HUES48 (cell line): ENCODE data around the gene TNRC6B.

Experiments
- H3K27ac ChIP-seq: one replicate; pipeline ENCODE4 v1.7.0; 2013; ENCODE audit warnings: low read depth, low read length, inconsistent platforms
- H3K27me3 ChIP-seq: 2 replicates; pipeline ENCODE4 v1.6.1; 2013; ENCODE audit warnings: mild to moderate bottlenecking, low read length; ENCODE audit not compliant: control insufficient read depth, insufficient read depth
- H3K36me3 ChIP-seq: 2 replicates; pipeline ENCODE4 v1.6.1; 2013; ENCODE audit warnings: low read length; ENCODE audit not compliant: control insufficient read depth, insufficient read depth
- H3K4me1 ChIP-seq: 2 replicates; pipeline ENCODE4 v1.6.1; 2013; ENCODE audit warnings: mild to moderate bottlenecking, low read length; ENCODE audit not compliant: control insufficient read depth, insufficient read depth
- H3K4me3 ChIP-seq: 2 replicates; pipeline ENCODE4 v1.5.1; 2013; ENCODE audit warnings: mild to moderate bottlenecking, low read depth, low read length
- H3K9ac ChIP-seq: 2 replicates; pipeline ENCODE4 v1.6.1; 2013; ENCODE audit warnings: mild to moderate bottlenecking, low read depth, low read length, moderate library complexity
- H3K9me3 ChIP-seq: 2 replicates; pipeline ENCODE4 v1.6.1; 2013; ENCODE audit warnings: low read length; ENCODE audit not compliant: control insufficient read depth, insufficient read depth

The TNRC6B gene

GRCh38 chr22:40232624-40233023 is 54.9 kb downstream of the TNRC6B start:
- Histone ChIP-seq H3K4me3 (no peak overlapping the region), H3K9ac (no peak overlapping the region), H3K36me3 (peaks cover 23% of the 10 kb centered on the region), H3K27ac (no peak overlapping the region), H3K9me3 (no peaks in the 10 kb centered on the region), H3K4me1 (peaks cover 19% of the 10 kb centered on the region), H3K27me3 (no peaks in the 10 kb centered on the region)

GRCh38 chr22:40233886-40234285 is 56.2 kb downstream of the TNRC6B start:
- no peak overlapping the region for H3K9ac ChIP-seq
- peaks cover 28% of the 10 kb centered on the region for H3K4me1 ChIP-seq
- H3K27ac ChIP-seq: no peak overlapping the region
- H3K27me3 ChIP-seq: no peaks in the 10 kb centered on the region
- no peak overlapping the region for H3K4me3 ChIP-seq
- H3K9me3 ChIP-seq: no peaks in the 10 kb centered on the region
- peaks cover 21% of the 10 kb centered on the region for H3K36me3 ChIP-seq

GRCh38 chr22:40234658-40235057 is 56.9 kb downstream of the TNRC6B start:
- no peaks in the 10 kb centered on the region for H3K9me3 ChIP-seq
- H3K27me3 ChIP-seq: no peaks in the 10 kb centered on the region
- H3K9ac ChIP-seq: no peak overlapping the region
- H3K36me3 ChIP-seq: peaks cover 17% of the 10 kb centered on the region; the same call in 1 of the 2 replicates
- peaks cover 28% of the 10 kb centered on the region for H3K4me1 ChIP-seq
- no peak overlapping the region for H3K4me3 ChIP-seq
- no peak overlapping the region for H3K27ac ChIP-seq

- Histone ChIP-seq H3K27ac (no peak overlapping the region), H3K36me3 (peaks cover 16% of the 10 kb centered on the region; the same call in 1 of the 2 replicates), H3K9me3 (no peaks in the 10 kb centered on the region), H3K4me1 (peaks cover 27% of the 10 kb centered on the region), H3K4me3 (no peak overlapping the region), H3K27me3 (no peaks in the 10 kb centered on the region), H3K9ac (no peak overlapping the region)
These were observed 57.6 kb downstream of the TNRC6B start for GRCh38 chr22:40235308-40235707.

- peaks cover 35% of the 10 kb centered on the region for H3K4me1 ChIP-seq
- H3K9ac ChIP-seq: no peak overlapping the region
- H3K9me3 ChIP-seq: no peaks in the 10 kb centered on the region
- H3K27ac ChIP-seq: no peak overlapping the region
- no peaks in the 10 kb centered on the region for H3K27me3 ChIP-seq
- peaks cover 11% of the 10 kb centered on the region; the same call in 1 of the 2 replicates for H3K36me3 ChIP-seq
- no peak overlapping the region for H3K4me3 ChIP-seq
These were observed 58.5 kb downstream of the TNRC6B start for GRCh38 chr22:40236131-40236665.

GRCh38 chr22:40237241-40237640 is 59.5 kb downstream of the TNRC6B start:
- Histone ChIP-seq H3K9ac (no peak overlapping the region), H3K4me1 (peaks cover 39% of the 10 kb centered on the region), H3K27ac (no peak overlapping the region), H3K4me3 (no peak overlapping the region), H3K36me3 (peaks cover 11% of the 10 kb centered on the region; the same call in 1 of the 2 replicates), H3K9me3 (no peaks in the 10 kb centered on the region), H3K27me3 (no peaks in the 10 kb centered on the region)

GRCh38 chr22:40237788-40238424 is 60.2 kb downstream of the TNRC6B start:
- Histone ChIP-seq H3K9ac (no peak overlapping the region), H3K27ac (no peak overlapping the region), H3K27me3 (no peaks in the 10 kb centered on the region), H3K4me1 (peaks cover 39% of the 10 kb centered on the region), H3K4me3 (no peak overlapping the region), H3K36me3 (peaks cover 11% of the 10 kb centered on the region; the same call in 1 of the 2 replicates), H3K9me3 (no peaks in the 10 kb centered on the region)

GRCh38 chr22:40238425-40239344 is 61.0 kb downstream of the TNRC6B start:
- H3K9ac ChIP-seq: no peak overlapping the region
- H3K27me3 ChIP-seq: no peaks in the 10 kb centered on the region
- H3K4me3 ChIP-seq: no peak overlapping the region
- H3K36me3 ChIP-seq: peaks cover 11% of the 10 kb centered on the region; the same call in 1 of the 2 replicates
- no peaks in the 10 kb centered on the region for H3K9me3 ChIP-seq
- H3K4me1 ChIP-seq: peaks cover 39% of the 10 kb centered on the region
- no peak overlapping the region for H3K27ac ChIP-seq

GRCh38 chr22:40239345-40239683 is 61.6 kb downstream of the TNRC6B start:
- Histone ChIP-seq H3K9ac (no peak overlapping the region), H3K27me3 (no peaks in the 10 kb centered on the region), H3K4me1 (peaks cover 39% of the 10 kb centered on the region), H3K9me3 (no peaks in the 10 kb centered on the region), H3K4me3 (no peak overlapping the region), H3K36me3 (peaks cover 11% of the 10 kb centered on the region; the same call in 1 of the 2 replicates), H3K27ac (no peak overlapping the region)

- peaks cover 11% of the 10 kb centered on the region; the same call in 1 of the 2 replicates for H3K36me3 ChIP-seq
- no peak overlapping the region for H3K9ac ChIP-seq
- H3K4me3 ChIP-seq: no peak overlapping the region
- no peaks in the 10 kb centered on the region for H3K27me3 ChIP-seq
- H3K9me3 ChIP-seq: no peaks in the 10 kb centered on the region
- peaks cover 39% of the 10 kb centered on the region for H3K4me1 ChIP-seq
- H3K27ac ChIP-seq: no peak overlapping the region
These were observed 62.4 kb downstream of the TNRC6B start for GRCh38 chr22:40240160-40240559.

GRCh38 chr22:40240686-40241085 is 63.0 kb downstream of the TNRC6B start:
- no peak overlapping the region for H3K27ac ChIP-seq
- peaks cover 42% of the 10 kb centered on the region for H3K4me1 ChIP-seq
- H3K9me3 ChIP-seq: no peaks in the 10 kb centered on the region
- no peak overlapping the region for H3K9ac ChIP-seq
- no peak overlapping the region for H3K4me3 ChIP-seq
- H3K36me3 ChIP-seq: peaks cover 10% of the 10 kb centered on the region
- H3K27me3 ChIP-seq: no peaks in the 10 kb centered on the region
